HEK293 (cell line): ENCODE results near the gene TECR.

Experiments
- BCL6B ChIP-seq: fragments of 450-650 bp; formaldehyde crosslinking; IDR thresholded peaks from 2 replicates; pipeline ENCODE4 v1.5.1; 2017; ENCODE audit warnings: missing biosample characterization, missing genetic modification characterization
- CTCF ChIP-seq: fragments of 450-650 bp; formaldehyde crosslinking; IDR thresholded peaks from 2 replicates; pipeline ENCODE4 v1.5.1; 2016; ENCODE audit warnings: missing biosample characterization, missing genetic modification characterization
- HOXD13 ChIP-seq: sonication (generic); formaldehyde crosslinking; IDR thresholded peaks from 2 replicates; pipeline ENCODE4 v1.8.0; 2022; ENCODE audit warnings: missing genetic modification reagents, borderline replicate concordance
- KLF17 ChIP-seq: fragments of 450-650 bp; formaldehyde crosslinking; IDR thresholded peaks from 2 replicates; pipeline ENCODE4 v1.5.1; 2016; ENCODE audit warnings: missing biosample characterization, missing genetic modification characterization
- KLF7 ChIP-seq: fragments of 450-650 bp; formaldehyde crosslinking; IDR thresholded peaks from 2 replicates; pipeline ENCODE4 v1.5.1; 2016; ENCODE audit warnings: missing biosample characterization, missing genetic modification characterization, borderline replicate concordance
- MYNN ChIP-seq: fragments of 450-650 bp; formaldehyde crosslinking; IDR thresholded peaks from 2 replicates; pipeline ENCODE4 v1.5.1; 2016; ENCODE audit warnings: missing biosample characterization, missing genetic modification characterization, borderline replicate concordance
- PRDM1 ChIP-seq: fragments of 450-650 bp; formaldehyde crosslinking; IDR thresholded peaks from 2 replicates; pipeline ENCODE4; 2016; ENCODE audit warnings: missing biosample characterization, missing genetic modification characterization
- PRDM10 ChIP-seq: fragments of 450-650 bp; formaldehyde crosslinking; IDR thresholded peaks from 2 replicates; pipeline ENCODE4 v1.5.1; 2016; ENCODE audit warnings: missing biosample characterization, missing genetic modification characterization
- SETDB1 ChIP-seq: IDR thresholded peaks from one replicate; pipeline ENCODE4 v1.6.1; 2017; ENCODE audit warnings: mild to moderate bottlenecking, low read length, moderate library complexity, mixed read lengths; ENCODE audit not compliant: insufficient read length
- YY2 ChIP-seq: fragments of 450-650 bp; formaldehyde crosslinking; IDR thresholded peaks from 2 replicates; pipeline ENCODE4 v1.5.1; 2016; ENCODE audit warnings: missing biosample characterization, missing genetic modification characterization
- ZBTB11 ChIP-seq: fragments of 450-650 bp; formaldehyde crosslinking; conservative IDR thresholded peaks from 2 replicates; pipeline ENCODE4 v1.5.1; 2016; ENCODE audit warnings: low read depth, missing biosample characterization, missing genetic modification characterization
- ZEB2 ChIP-seq: fragments of 450-650 bp; formaldehyde crosslinking; IDR thresholded peaks from 2 replicates; pipeline ENCODE4 v1.5.1; 2016; ENCODE audit warnings: missing biosample characterization, missing genetic modification characterization
- ZFP69B ChIP-seq: fragments of 450-650 bp; formaldehyde crosslinking; IDR thresholded peaks from 2 replicates; pipeline ENCODE4 v1.5.1; 2016; ENCODE audit warnings: missing biosample characterization, missing genetic modification characterization
- ZNF10 ChIP-seq: fragments of 450-650 bp; formaldehyde crosslinking; IDR thresholded peaks from 2 replicates; pipeline ENCODE4 v1.5.1; 2017; ENCODE audit warnings: missing biosample characterization, missing genetic modification characterization
- ZNF114 ChIP-seq: fragments of 450-650 bp; formaldehyde crosslinking; IDR thresholded peaks from 2 replicates; pipeline ENCODE4 v1.5.0; 2017; ENCODE audit warnings: missing biosample characterization, missing genetic modification characterization
- ZNF138 ChIP-seq: fragments of 450-650 bp; formaldehyde crosslinking; IDR thresholded peaks from 2 replicates; pipeline ENCODE4 v1.5.1; 2016; ENCODE audit warnings: missing biosample characterization, missing genetic modification characterization, borderline replicate concordance
- ZNF2 ChIP-seq: fragments of 450-650 bp; formaldehyde crosslinking; IDR thresholded peaks from 2 replicates; pipeline ENCODE4 v1.5.1; 2016; ENCODE audit warnings: missing biosample characterization, missing genetic modification characterization
- ZNF24 ChIP-seq: fragments of 450-650 bp; formaldehyde crosslinking; IDR thresholded peaks from 2 replicates; pipeline ENCODE4 v1.5.1; 2016; ENCODE audit warnings: missing biosample characterization, missing genetic modification characterization
- ZNF266 ChIP-seq: fragments of 450-650 bp; formaldehyde crosslinking; IDR thresholded peaks from 2 replicates; pipeline ENCODE4 v1.5.1; 2016; ENCODE audit warnings: missing biosample characterization, missing genetic modification characterization, low read depth
- ZNF350 ChIP-seq: fragments of 450-650 bp; formaldehyde crosslinking; IDR thresholded peaks from 2 replicates; pipeline ENCODE4 v1.5.0; 2017; ENCODE audit warnings: missing biosample characterization, mild to moderate bottlenecking, missing genetic modification characterization
- ZNF391 ChIP-seq: fragments of 450-650 bp; formaldehyde crosslinking; IDR thresholded peaks from 2 replicates; pipeline ENCODE4 v1.5.1; 2016; ENCODE audit warnings: low read depth, missing biosample characterization, missing genetic modification characterization, borderline replicate concordance
- ZNF426 ChIP-seq: fragments of 450-650 bp; formaldehyde crosslinking; IDR thresholded peaks from 2 replicates; pipeline ENCODE4 v1.5.1; 2017; ENCODE audit warnings: missing biosample characterization, missing genetic modification characterization, mild to moderate bottlenecking, inconsistent platforms, moderate library complexity
- ZNF555 ChIP-seq: fragments of 450-650 bp; formaldehyde crosslinking; conservative IDR thresholded peaks from 2 replicates; pipeline ENCODE4 v1.5.1; 2017; ENCODE audit warnings: missing biosample characterization, mild to moderate bottlenecking, missing genetic modification characterization, inconsistent platforms
- ZNF580 ChIP-seq: fragments of 450-650 bp; formaldehyde crosslinking; IDR thresholded peaks from 2 replicates; pipeline ENCODE4 v1.5.1; 2016; ENCODE audit warnings: missing biosample characterization, missing genetic modification characterization
- ZNF701 ChIP-seq: fragments of 450-650 bp; formaldehyde crosslinking; IDR thresholded peaks from 2 replicates; pipeline ENCODE4 v1.5.1; 2016; ENCODE audit warnings: missing biosample characterization, missing genetic modification characterization
- ZNF792 ChIP-seq: fragments of 450-650 bp; formaldehyde crosslinking; IDR thresholded peaks from 2 replicates; pipeline ENCODE4 v1.5.1; 2016; ENCODE audit warnings: missing biosample characterization, missing genetic modification characterization
- ZSCAN30 ChIP-seq: fragments of 450-650 bp; IDR thresholded peaks from 2 replicates; pipeline ENCODE4 v1.5.1; 2018; ENCODE audit warnings: missing biosample characterization, mild to moderate bottlenecking, missing genetic modification characterization, moderate library complexity

TECR gene

GRCh38 chr19:14496029-14496833 lies 33.2 kb upstream of the TECR start, which contains the start of gene GIPC1 (continued):
- no peak for TF ChIP-seq BCL6B (tag by site-specific recombination)
- no peak for TF ChIP-seq ZNF266 (tag by site-specific recombination)
- TF ChIP-seq ZEB2 (tag by site-specific recombination), result peak; percentile 94
- peak; percentile 79; the same call in 1 of the 2 replicates for TF ChIP-seq ZNF2 (tag by site-specific recombination)
- TF ChIP-seq ZNF114, result no peak
- peak; percentile 83 for TF ChIP-seq KLF17 (tag by site-specific recombination)
- no peak for TF ChIP-seq PRDM1
- TF ChIP-seq HOXD13 (CRISPR knock-in tag), result no peak
- TF ChIP-seq ZSCAN30 (tag by site-specific recombination), result no peak
- TF ChIP-seq ZNF580, result no peak
- TF ChIP-seq ZFP69B (tag by site-specific recombination), result peak; percentile 94
- TF ChIP-seq ZNF701 (tag by site-specific recombination), result no peak
- TF ChIP-seq ZNF24, result peak; percentile 83
- TF ChIP-seq YY2 (tag by site-specific recombination), result no peak
- no peak; the same call in 1 of the 2 replicates for TF ChIP-seq ZNF10
- TF ChIP-seq KLF7, result 0 out of 2 replicates have a peak, but pooled peaks have one; percentile 57
- no peak for TF ChIP-seq ZNF792 (tag by site-specific recombination)
- no peak for TF ChIP-seq CTCF (tag by site-specific recombination)
- peak; percentile 79 for TF ChIP-seq ZBTB11 (tag by site-specific recombination)
- no peak for TF ChIP-seq ZNF426 (tag by site-specific recombination)
- TF ChIP-seq ZNF555, result no peak
- no peak for TF ChIP-seq ZNF138 (tag by site-specific recombination)
- TF ChIP-seq ZNF350 (tag by site-specific recombination), result no peak
- TF ChIP-seq MYNN (tag by site-specific recombination), result no peak
- TF ChIP-seq SETDB1, result no peak
- TF ChIP-seq PRDM10 (tag by site-specific recombination), result peak; percentile 100
- peak; percentile 77; the same call in 1 of the 2 replicates for TF ChIP-seq ZNF391
